SK-N-SH (cell line): ENCODE measurements around the gene ASB15. TPM values are rescaled to one million over a fixed set of nuclear protein-coding genes. Genes with fewer than 3 reads are reported as not detected.

ENCODE experiments used
- CTCF ChIA-PET: fragments of 300-600, 350-600 bp; formaldehyde crosslinking; extraction: SDS; loops from one replicate; lab custom pipeline; 2021; lab: Yijun Ruan, JAX
- POLR2A ChIA-PET: fragments of 350-600 bp; sonication (Branson Sonifier 250); formaldehyde crosslinking; extraction: SDS; loops from one replicate; lab custom pipeline; 2020; ENCODE audit warnings: antibody characterized with exemption, inconsistent platforms; lab: Yijun Ruan, JAX
- DNase-seq: peaks from one replicate; pipeline ENCODE4 v3.0.0; 2012
- H2AFZ ChIP-seq: fragments of 200-600 bp; sonication (generic); 2 replicates; pipeline ENCODE4 v1.8.1; 2016; ENCODE audit warnings: antibody characterized with exemption, mild to moderate bottlenecking, low read depth
- H3F3A ChIP-seq: fragments of 200-600 bp; sonication (generic); replicated peaks from 2 replicates; pipeline ENCODE3; 2016; ENCODE audit warnings: antibody characterized with exemption, mild to moderate bottlenecking; ENCODE audit not compliant: insufficient read depth
- H3K27ac ChIP-seq, 2 experiments: fragments of 200-500 bp in 1 of 2; fragments of 200-600 bp in 1 of 2; sonication (Bioruptor generic) in 1 of 2; sonication (generic), shearing (Covaris generic) in 1 of 2; 2 replicates each; pipeline versions ENCODE4 v1.5.1 to v1.6.1; 2014 to 2016; ENCODE audit warnings: low read depth in 2 of 2, inconsistent platforms in 1 of 2, low read length in 1 of 2, mild to moderate bottlenecking in 1 of 2, mixed read lengths in 1 of 2
- H3K27me3 ChIP-seq: fragments of 200-600 bp; sonication (generic), shearing (Covaris generic); 2 replicates; pipeline ENCODE4 v1.6.1; 2016; ENCODE audit warnings: mixed run types; ENCODE audit not compliant: insufficient read depth
- H3K36me3 ChIP-seq, 2 experiments: fragments of 200-500 bp in 1 of 2; fragments of 200-600 bp in 1 of 2; sonication (Bioruptor generic) in 1 of 2; sonication (generic) in 1 of 2; replicated peaks in 1 of 2; 2 replicates each; pipeline versions ENCODE3 to v1.5.1; 2014 to 2016; ENCODE audit warnings: low read length in 1 of 2, mild to moderate bottlenecking in 1 of 2; ENCODE audit not compliant: insufficient read depth in 2 of 2, control insufficient read depth in 1 of 2
- H3K4me1 ChIP-seq, 2 experiments: fragments of 200-500 bp in 1 of 2; fragments of 200-600 bp in 1 of 2; sonication (Bioruptor generic) in 1 of 2; sonication (generic), shearing (Covaris generic) in 1 of 2; 2 replicates each; pipeline versions ENCODE4 v1.5.1 to v1.6.1; 2014 to 2016; ENCODE audit warnings: low read depth in 1 of 2, low read length in 1 of 2, mixed run types in 1 of 2; ENCODE audit not compliant: insufficient read depth in 2 of 2, control insufficient read depth in 1 of 2
- H3K4me2 ChIP-seq: fragments of 200-600 bp; sonication (generic), shearing (Covaris generic); 2 replicates; pipeline ENCODE4 v1.6.1; 2017; ENCODE audit warnings: mixed run types
- H3K4me3 ChIP-seq, 2 experiments: fragments of 200-500 bp in 1 of 2; fragments of 200-600 bp in 1 of 2; sonication (Bioruptor generic) in 1 of 2; sonication (generic), shearing (Covaris generic) in 1 of 2; 2 replicates each; pipeline versions ENCODE4 v1.5.1 to v1.8.1; 2014 to 2016; ENCODE audit warnings: low read depth in 2 of 2, inconsistent platforms in 1 of 2, low read length in 1 of 2, mild to moderate bottlenecking in 1 of 2, mixed read lengths in 1 of 2, moderate library complexity in 1 of 2
- H3K79me2 ChIP-seq: fragments of 200-600 bp; sonication (generic); 2 replicates; pipeline ENCODE4 v1.8.1; 2017; ENCODE audit warnings: mild to moderate bottlenecking; ENCODE audit not compliant: insufficient read depth
- H3K9ac ChIP-seq: fragments of 200-600 bp; sonication (generic); 2 replicates; pipeline ENCODE4 v1.6.1; 2017; ENCODE audit warnings: mixed run types
- H3K9me2 ChIP-seq: fragments of 200-600 bp; sonication (generic); 2 replicates; pipeline ENCODE4 v1.6.1; 2017; ENCODE audit warnings: mixed run types
- H3K9me3 ChIP-seq: fragments of 200-600 bp; sonication (generic); 2 replicates; pipeline ENCODE4 v1.6.1; 2017; ENCODE audit warnings: mixed run types, mild to moderate bottlenecking, moderate library complexity
- H4K20me1 ChIP-seq: fragments of 200-600 bp; sonication (generic); 2 replicates; pipeline ENCODE4 v1.6.1; 2017; ENCODE audit warnings: mild to moderate bottlenecking, mixed run types; ENCODE audit not compliant: insufficient read depth
- CHD2 ChIP-seq: fragments of 150-350 bp; IDR thresholded peaks from 2 replicates; pipeline ENCODE4 v1.6.1; 2018; ENCODE audit warnings: low read length; ENCODE audit not compliant: partially characterized antibody
- EP300 ChIP-seq, 2 experiments: IDR thresholded peaks; 2 replicates each; pipeline versions ENCODE4 v1.4.0 to v1.6.1; 2012; ENCODE audit warnings: borderline replicate concordance in 1 of 2, low read depth in 1 of 2, low read length in 1 of 2
- EZH2phosphoT487 ChIP-seq: fragments of 200-600 bp; sonication (generic); IDR thresholded peaks from 2 replicates; pipeline ENCODE4 v1.6.1; 2017; ENCODE audit warnings: low read depth, mixed run types, mild to moderate bottlenecking, antibody characterized with exemption, moderate library complexity, borderline replicate concordance
- FOXM1 ChIP-seq: IDR thresholded peaks from 2 replicates; pipeline ENCODE4 v1.4.0; 2012; ENCODE audit warnings: low read depth, mild to moderate bottlenecking
- JUND ChIP-seq: IDR thresholded peaks from 2 replicates; pipeline ENCODE4 v1.4.0; 2012
- NFIC ChIP-seq: IDR thresholded peaks from 2 replicates; pipeline ENCODE4 v1.4.0; 2012; ENCODE audit warnings: borderline replicate concordance
- RFX5 ChIP-seq: IDR thresholded peaks from 2 replicates; pipeline ENCODE4 v1.6.1; 2012; ENCODE audit warnings: mild to moderate bottlenecking, improper control_type of control experiment, low read length
- SIN3A ChIP-seq: IDR thresholded peaks from 2 replicates; pipeline ENCODE4 v1.6.1; 2012; ENCODE audit warnings: low read depth, mild to moderate bottlenecking, low read length, moderate library complexity, borderline replicate concordance
- TAF1 ChIP-seq: IDR thresholded peaks from 2 replicates; pipeline ENCODE4 v1.6.1; 2012; ENCODE audit warnings: low read depth, mild to moderate bottlenecking, low read length, moderate library complexity, borderline replicate concordance
- TEAD4 ChIP-seq: IDR thresholded peaks from 2 replicates; pipeline ENCODE4 v1.4.0; 2012; ENCODE audit warnings: mild to moderate bottlenecking, borderline replicate concordance; ENCODE audit not compliant: insufficient read depth
- WGBS: methylation state at CpG from one replicate; pipeline ENCODE4 v1.1.6; 2017; ENCODE audit warnings: low lambda C conversion rate; 5-methylcytosine and 5-hydroxymethylcytosine counted together
- polyA plus RNA-seq, 3 experiments: library from polyadenylated mRNA; depleted of rRNA; stranded (reverse); fragments of >200 nt; gene quantifications; 2 replicates each; pipeline ENCODE4 v1.2.3, GENCODE V29; 2012
- TF ChIP-seq, protein P1 (sequence below): IDR thresholded peaks from 2 replicates; pipeline ENCODE4 v1.6.1; 2012; ENCODE audit warnings: mild to moderate bottlenecking, low read depth, low read length, moderate library complexity

ASB15 gene
- polyA plus RNA-seq, 1 of the 3 experiments (the other 2 are of a cell fraction), result not detected

DNA sequence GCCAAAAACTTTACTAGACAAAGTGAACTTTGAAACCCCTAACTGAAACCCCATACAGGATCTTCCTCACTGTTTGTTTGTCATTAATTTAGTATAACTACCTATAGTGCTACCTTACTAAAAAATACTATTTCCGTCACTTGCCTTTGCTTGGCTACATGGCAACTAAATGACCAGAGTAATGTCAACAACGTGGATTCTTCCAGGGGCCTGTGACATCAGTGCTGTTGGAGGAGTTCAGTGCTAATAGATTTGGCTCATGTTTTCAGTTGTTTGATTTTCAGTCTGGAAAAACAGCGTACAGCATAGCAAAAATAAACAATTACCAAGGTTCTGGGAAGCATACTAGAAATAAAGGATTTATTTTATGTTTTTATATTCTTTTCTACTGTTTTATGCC is 3.0 kb upstream of the ASB15 start:
- H3K9ac ChIP-seq, result no peak overlapping the region
- H3F3A ChIP-seq, result no peaks in the 10 kb centered on the region
- no peak for DNase-seq
- H3K4me3 ChIP-seq, result no peak overlapping the region
- TF ChIP-seq NFIC, result no peak
- TF ChIP-seq TEAD4, result no peak
- no peak overlapping the region for H3K4me2 ChIP-seq
- no peak overlapping the region for H3K27ac ChIP-seq
- 0 out of 2 replicates have a peak overlapping the region, but pooled peaks have one; percentile 6 for H2AFZ ChIP-seq
- peaks cover 0 to 2% of the 10 kb centered on the region in 2 experiments; a peak in 1 of 4 replicates for H3K4me1 ChIP-seq
- ChIA-PET CTCF (interaction anchor here (1.8 kb wide), 1 partner anchor 18 kb away, joined by 6 read pairs; no protein-coding TSS in a partner anchor), POLR2A (no interaction called here)
- H4K20me1 ChIP-seq, result no peaks in the 10 kb centered on the region
- no peaks in the 10 kb centered on the region for H3K27me3 ChIP-seq
- WGBS, result 64% methylated on average over 3 of the region's 3 CpGs
- no peaks in the 10 kb centered on the region for H3K36me3 ChIP-seq
- no peaks in the 10 kb centered on the region for H3K9me3 ChIP-seq
- H3K79me2 ChIP-seq, result no peaks in the 10 kb centered on the region
- H3K9me2 ChIP-seq, result no peaks in the 10 kb centered on the region

DNA sequence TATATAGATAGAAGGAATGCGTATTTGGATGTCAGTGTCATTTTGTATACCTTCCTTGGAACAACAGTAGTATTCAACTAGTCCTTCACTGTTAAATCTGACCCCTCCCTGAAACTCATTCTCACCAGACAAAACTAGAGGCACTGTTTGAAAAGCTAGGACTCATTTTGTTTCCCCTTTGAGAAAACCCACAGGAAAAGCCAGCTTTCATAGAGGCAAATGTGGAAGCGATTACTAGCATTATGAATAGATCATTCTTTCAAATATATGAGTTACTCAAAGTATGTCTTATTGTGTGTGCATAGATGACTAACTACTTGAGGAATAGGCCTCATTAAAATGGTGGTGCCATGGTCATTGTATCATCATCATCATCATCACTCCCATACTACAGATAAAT is 1.9 kb upstream of the ASB15 start:
- no peaks in the 10 kb centered on the region for H3K9me2 ChIP-seq
- ChIA-PET CTCF (interaction anchor here (0.6 to 1.8 kb wide), 3 partner anchors 19 to 92 kb away, joined by 3 to 6 read pairs (median 3); no protein-coding TSS in a partner anchor), POLR2A (no interaction called here)
- H3F3A ChIP-seq, result no peaks in the 10 kb centered on the region
- H3K36me3 ChIP-seq, result no peaks in the 10 kb centered on the region
- H3K4me1 ChIP-seq, result peaks cover 0 to 2% of the 10 kb centered on the region in 2 experiments; a peak in 1 of 4 replicates
- no peaks in the 10 kb centered on the region for H3K9me3 ChIP-seq
- 83% methylated on average over 2 of the region's 2 CpGs for WGBS
- no peaks in the 10 kb centered on the region for H3K79me2 ChIP-seq
- H3K27me3 ChIP-seq, result no peaks in the 10 kb centered on the region
- H3K9ac ChIP-seq, result no peak overlapping the region
- H4K20me1 ChIP-seq, result no peaks in the 10 kb centered on the region
- H3K4me2 ChIP-seq, result no peak overlapping the region
- TF ChIP-seq JUND (no peak), FOXM1 (no peak), TAF1 (no peak), RFX5 (no peak), CHD2 (no peak), EP300 (IDR thresholded peaks at IDR 0.05; ENCODE audit: borderline replicate concordance in 1 of 2, low read depth in 1 of 2, low read length in 1 of 2) (no peak), SIN3A (no peak), EZH2phosphoT487 (no peak), TEAD4 (no peak)
- TF ChIP-seq, protein P1, sequence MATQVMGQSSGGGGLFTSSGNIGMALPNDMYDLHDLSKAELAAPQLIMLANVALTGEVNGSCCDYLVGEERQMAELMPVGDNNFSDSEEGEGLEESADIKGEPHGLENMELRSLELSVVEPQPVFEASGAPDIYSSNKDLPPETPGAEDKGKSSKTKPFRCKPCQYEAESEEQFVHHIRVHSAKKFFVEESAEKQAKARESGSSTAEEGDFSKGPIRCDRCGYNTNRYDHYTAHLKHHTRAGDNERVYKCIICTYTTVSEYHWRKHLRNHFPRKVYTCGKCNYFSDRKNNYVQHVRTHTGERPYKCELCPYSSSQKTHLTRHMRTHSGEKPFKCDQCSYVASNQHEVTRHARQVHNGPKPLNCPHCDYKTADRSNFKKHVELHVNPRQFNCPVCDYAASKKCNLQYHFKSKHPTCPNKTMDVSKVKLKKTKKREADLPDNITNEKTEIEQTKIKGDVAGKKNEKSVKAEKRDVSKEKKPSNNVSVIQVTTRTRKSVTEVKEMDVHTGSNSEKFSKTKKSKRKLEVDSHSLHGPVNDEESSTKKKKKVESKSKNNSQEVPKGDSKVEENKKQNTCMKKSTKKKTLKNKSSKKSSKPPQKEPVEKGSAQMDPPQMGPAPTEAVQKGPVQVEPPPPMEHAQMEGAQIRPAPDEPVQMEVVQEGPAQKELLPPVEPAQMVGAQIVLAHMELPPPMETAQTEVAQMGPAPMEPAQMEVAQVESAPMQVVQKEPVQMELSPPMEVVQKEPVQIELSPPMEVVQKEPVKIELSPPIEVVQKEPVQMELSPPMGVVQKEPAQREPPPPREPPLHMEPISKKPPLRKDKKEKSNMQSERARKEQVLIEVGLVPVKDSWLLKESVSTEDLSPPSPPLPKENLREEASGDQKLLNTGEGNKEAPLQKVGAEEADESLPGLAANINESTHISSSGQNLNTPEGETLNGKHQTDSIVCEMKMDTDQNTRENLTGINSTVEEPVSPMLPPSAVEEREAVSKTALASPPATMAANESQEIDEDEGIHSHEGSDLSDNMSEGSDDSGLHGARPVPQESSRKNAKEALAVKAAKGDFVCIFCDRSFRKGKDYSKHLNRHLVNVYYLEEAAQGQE, result no peak
- H3K4me3 ChIP-seq, result no peak overlapping the region
- no peak overlapping the region for H2AFZ ChIP-seq
- no peak for DNase-seq
- no peak overlapping the region for H3K27ac ChIP-seq
